ENCODE results near the gene SFMBT1.

Gene SFMBT1

DNA sequence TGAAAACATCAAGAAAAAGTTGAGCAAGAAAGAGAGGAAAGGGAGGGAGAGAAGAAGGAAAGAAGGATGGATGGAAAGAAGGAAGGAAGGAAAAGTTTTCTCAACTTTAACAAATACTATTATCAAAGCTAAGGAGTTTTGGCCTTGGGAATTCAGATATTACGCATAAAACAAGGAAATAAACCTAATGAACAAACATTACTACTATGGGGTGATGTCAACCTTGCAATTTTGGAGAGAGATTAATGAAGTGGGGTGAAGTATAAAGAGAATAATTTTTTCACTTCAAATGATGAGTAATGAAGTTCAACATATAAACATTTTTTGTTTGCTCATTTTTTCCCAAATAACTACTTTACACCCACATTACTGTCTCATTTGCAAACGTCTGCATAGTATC lies 55.2 kb downstream of the SFMBT1 start:
- no peak overlapping the region for H3K4me2 ChIP-seq
- no peaks in the 10 kb centered on the region for H3K27me3 ChIP-seq (ENCODE audit: insufficient read depth, low read depth)
- H3K36me3 ChIP-seq (ENCODE audit: insufficient read depth), result no peaks in the 10 kb centered on the region
- H3K4me3 ChIP-seq (IDR thresholded peaks at IDR 0.05; ENCODE audit: insufficient read depth, low read depth, low read length), result no peak overlapping the region
- H3K27ac ChIP-seq, result no peak overlapping the region
- no peak overlapping the region for H3K9ac ChIP-seq
- H3K4me1 ChIP-seq (ENCODE audit: low read depth, poor library complexity, severe bottlenecking), result no peaks in the 10 kb centered on the region
- no peak overlapping the region for H2AFZ ChIP-seq (ENCODE audit: low read depth)
- H3K79me2 ChIP-seq (ENCODE audit: insufficient read depth, low read depth), result no peaks in the 10 kb centered on the region
- H4K20me1 ChIP-seq (ENCODE audit: insufficient read depth), result no peaks in the 10 kb centered on the region
- TF ChIP-seq CTCF (conservative IDR thresholded peaks at IDR 0.05; ENCODE audit: low read depth, low read length), result no peak

GRCh38 chr3:52986938-52987337 lies 58.9 kb downstream of the SFMBT1 start:
- H3K79me2 ChIP-seq (ENCODE audit: insufficient read depth, low read depth), result no peaks in the 10 kb centered on the region
- no peak overlapping the region for H3K4me3 ChIP-seq (IDR thresholded peaks at IDR 0.05; ENCODE audit: insufficient read depth, low read depth, low read length)
- H3K4me1 ChIP-seq (ENCODE audit: low read depth, poor library complexity, severe bottlenecking), result no peaks in the 10 kb centered on the region
- no peaks in the 10 kb centered on the region for H3K27me3 ChIP-seq (ENCODE audit: insufficient read depth, low read depth)
- H4K20me1 ChIP-seq (ENCODE audit: insufficient read depth), result no peaks in the 10 kb centered on the region
- no peak for TF ChIP-seq CTCF (conservative IDR thresholded peaks at IDR 0.05; ENCODE audit: low read depth, low read length)
- no peaks in the 10 kb centered on the region for H3K36me3 ChIP-seq (ENCODE audit: insufficient read depth)
- H3K4me2 ChIP-seq, result no peak overlapping the region
- H2AFZ ChIP-seq (ENCODE audit: low read depth), result no peak overlapping the region
- no peak overlapping the region for H3K27ac ChIP-seq
- H3K9ac ChIP-seq, result no peak overlapping the region

GRCh38 chr3:52986049-52986448 lies 59.8 kb downstream of the SFMBT1 start:
- Histone ChIP-seq H3K36me3 (ENCODE audit: insufficient read depth) (no peaks in the 10 kb centered on the region), H3K9ac (no peak overlapping the region), H3K27me3 (ENCODE audit: insufficient read depth, low read depth) (no peaks in the 10 kb centered on the region), H3K4me2 (no peak overlapping the region), H4K20me1 (ENCODE audit: insufficient read depth) (no peaks in the 10 kb centered on the region), H3K4me1 (ENCODE audit: low read depth, poor library complexity, severe bottlenecking) (no peaks in the 10 kb centered on the region), H2AFZ (ENCODE audit: low read depth) (no peak overlapping the region), H3K4me3 (IDR thresholded peaks at IDR 0.05; ENCODE audit: insufficient read depth, low read depth, low read length) (no peak overlapping the region), H3K27ac (no peak overlapping the region), H3K79me2 (ENCODE audit: insufficient read depth, low read depth) (no peaks in the 10 kb centered on the region)
- no peak for TF ChIP-seq CTCF (conservative IDR thresholded peaks at IDR 0.05; ENCODE audit: low read depth, low read length)

DNA sequence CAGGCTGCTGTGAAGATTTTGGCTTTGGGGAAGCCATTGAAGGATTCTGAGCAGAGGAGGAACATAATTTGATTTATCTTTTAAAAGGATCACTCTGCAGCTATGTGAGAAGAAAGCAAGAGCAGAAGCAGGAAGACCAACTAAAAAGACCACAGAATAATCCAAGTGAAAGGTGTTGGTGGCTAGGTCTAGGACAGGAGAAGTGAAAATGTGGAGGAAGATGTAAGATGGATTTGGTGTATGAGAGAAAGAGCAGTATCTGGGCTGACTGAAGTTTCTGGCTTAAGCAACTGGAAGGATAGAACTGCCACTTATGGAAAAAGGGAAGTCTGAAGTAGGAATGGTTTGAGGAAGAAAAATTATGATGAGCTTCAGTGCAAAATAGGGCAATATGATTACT lies 62.0 kb downstream of the SFMBT1 start:
- Histone ChIP-seq H3K36me3 (ENCODE audit: insufficient read depth) (no peaks in the 10 kb centered on the region), H3K27ac (no peak overlapping the region), H2AFZ (ENCODE audit: low read depth) (no peak overlapping the region), H4K20me1 (ENCODE audit: insufficient read depth) (no peaks in the 10 kb centered on the region), H3K4me2 (no peak overlapping the region), H3K79me2 (ENCODE audit: insufficient read depth, low read depth) (no peaks in the 10 kb centered on the region), H3K4me3 (IDR thresholded peaks at IDR 0.05; ENCODE audit: insufficient read depth, low read depth, low read length) (no peak overlapping the region), H3K9ac (no peak overlapping the region), H3K27me3 (ENCODE audit: insufficient read depth, low read depth) (no peaks in the 10 kb centered on the region), H3K4me1 (ENCODE audit: low read depth, poor library complexity, severe bottlenecking) (no peaks in the 10 kb centered on the region)
- no peak for TF ChIP-seq CTCF (conservative IDR thresholded peaks at IDR 0.05; ENCODE audit: low read depth, low read length)

Data from KMS-11 (cell line).